Measurements from ENCODE around the gene SLC8A1.

GRCh38 chr2:40352041-40352702 is 99.7 kb downstream of the SLC8A1 start:
- TF ChIP-seq, protein P1, sequence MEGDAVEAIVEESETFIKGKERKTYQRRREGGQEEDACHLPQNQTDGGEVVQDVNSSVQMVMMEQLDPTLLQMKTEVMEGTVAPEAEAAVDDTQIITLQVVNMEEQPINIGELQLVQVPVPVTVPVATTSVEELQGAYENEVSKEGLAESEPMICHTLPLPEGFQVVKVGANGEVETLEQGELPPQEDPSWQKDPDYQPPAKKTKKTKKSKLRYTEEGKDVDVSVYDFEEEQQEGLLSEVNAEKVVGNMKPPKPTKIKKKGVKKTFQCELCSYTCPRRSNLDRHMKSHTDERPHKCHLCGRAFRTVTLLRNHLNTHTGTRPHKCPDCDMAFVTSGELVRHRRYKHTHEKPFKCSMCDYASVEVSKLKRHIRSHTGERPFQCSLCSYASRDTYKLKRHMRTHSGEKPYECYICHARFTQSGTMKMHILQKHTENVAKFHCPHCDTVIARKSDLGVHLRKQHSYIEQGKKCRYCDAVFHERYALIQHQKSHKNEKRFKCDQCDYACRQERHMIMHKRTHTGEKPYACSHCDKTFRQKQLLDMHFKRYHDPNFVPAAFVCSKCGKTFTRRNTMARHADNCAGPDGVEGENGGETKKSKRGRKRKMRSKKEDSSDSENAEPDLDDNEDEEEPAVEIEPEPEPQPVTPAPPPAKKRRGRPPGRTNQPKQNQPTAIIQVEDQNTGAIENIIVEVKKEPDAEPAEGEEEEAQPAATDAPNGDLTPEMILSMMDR (IDR thresholded peaks at IDR 0.05), result no peak
- no peak for TF ChIP-seq POLR2A (IDR thresholded peaks at IDR 0.05)

Measured in Peyer's patch (tissue), 4 donors.